Epithelial cell of proximal tubule (primary cell): ENCODE measurements around the gene TMUB2. TPM values are rescaled to one million over a fixed set of nuclear protein-coding genes. Genes with fewer than 3 reads are reported as not detected.

Experiments used
- DNase-seq: peaks from one replicate; pipeline ENCODE4 v3.0.0-alpha.2; 2011; ENCODE audit warnings: low read depth
- H3K4me3 ChIP-seq: 2 replicates; pipeline ENCODE4 v1.5.1; 2011; ENCODE audit warnings: low read depth, mild to moderate bottlenecking, low read length
- total RNA-seq: library from RNA; depleted of rRNA; stranded (reverse); fragments of >200 nt; gene quantifications from 2 replicates; pipeline ENCODE4 v1.2.3, GENCODE V29; 2015
- TF ChIP-seq, protein P1 (sequence below): conservative IDR thresholded peaks from 2 replicates; pipeline ENCODE4 v1.5.1; 2012; ENCODE audit warnings: low read depth, mild to moderate bottlenecking, low read length

The TMUB2 gene
- total RNA-seq, 1 donor from 2014 or later: 26.3 TPM

DNA sequence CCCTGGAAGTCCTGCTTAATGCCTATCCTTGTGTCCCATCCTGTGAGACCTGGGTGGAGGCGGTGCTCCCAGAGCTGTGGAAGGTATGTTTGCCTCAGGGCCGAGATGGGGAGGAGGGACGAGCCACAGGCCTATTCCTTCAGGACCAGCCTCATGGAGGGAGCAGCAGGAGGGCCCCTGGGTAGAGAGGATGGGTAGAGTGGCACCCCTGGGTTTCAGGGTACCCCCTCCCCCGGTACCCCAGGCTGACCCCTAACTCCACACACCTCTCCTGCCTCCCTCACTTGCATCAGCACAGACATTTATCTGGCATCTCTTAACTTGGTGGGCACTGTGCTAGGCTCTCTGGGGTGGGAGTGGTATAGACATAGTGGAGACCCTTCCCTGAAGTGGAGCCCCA is 9.1 kb upstream of the TMUB2 start:
- no peak overlapping the region for H3K4me3 ChIP-seq
- no peak for DNase-seq
- TF ChIP-seq, protein P1, sequence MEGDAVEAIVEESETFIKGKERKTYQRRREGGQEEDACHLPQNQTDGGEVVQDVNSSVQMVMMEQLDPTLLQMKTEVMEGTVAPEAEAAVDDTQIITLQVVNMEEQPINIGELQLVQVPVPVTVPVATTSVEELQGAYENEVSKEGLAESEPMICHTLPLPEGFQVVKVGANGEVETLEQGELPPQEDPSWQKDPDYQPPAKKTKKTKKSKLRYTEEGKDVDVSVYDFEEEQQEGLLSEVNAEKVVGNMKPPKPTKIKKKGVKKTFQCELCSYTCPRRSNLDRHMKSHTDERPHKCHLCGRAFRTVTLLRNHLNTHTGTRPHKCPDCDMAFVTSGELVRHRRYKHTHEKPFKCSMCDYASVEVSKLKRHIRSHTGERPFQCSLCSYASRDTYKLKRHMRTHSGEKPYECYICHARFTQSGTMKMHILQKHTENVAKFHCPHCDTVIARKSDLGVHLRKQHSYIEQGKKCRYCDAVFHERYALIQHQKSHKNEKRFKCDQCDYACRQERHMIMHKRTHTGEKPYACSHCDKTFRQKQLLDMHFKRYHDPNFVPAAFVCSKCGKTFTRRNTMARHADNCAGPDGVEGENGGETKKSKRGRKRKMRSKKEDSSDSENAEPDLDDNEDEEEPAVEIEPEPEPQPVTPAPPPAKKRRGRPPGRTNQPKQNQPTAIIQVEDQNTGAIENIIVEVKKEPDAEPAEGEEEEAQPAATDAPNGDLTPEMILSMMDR: no peak

DNA sequence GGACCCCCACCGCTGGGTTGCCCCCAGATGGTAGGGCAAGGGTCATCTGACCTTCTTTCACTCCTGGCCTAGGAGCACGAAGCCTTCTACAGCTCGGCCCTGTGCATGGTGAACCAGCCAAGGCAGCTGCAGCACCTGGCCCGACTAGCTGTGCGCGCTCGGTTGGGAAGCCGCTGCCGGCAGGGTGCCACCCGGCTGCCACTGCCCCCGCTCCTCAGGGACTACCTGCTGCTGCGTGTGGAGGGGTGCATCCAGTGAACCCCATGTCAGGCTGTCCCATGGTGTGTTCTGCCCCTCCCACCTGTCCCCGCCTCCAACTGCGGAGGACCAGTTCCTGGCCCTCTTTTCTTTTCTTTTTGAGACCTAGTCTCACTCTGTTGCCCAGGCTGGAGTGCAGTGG is 8.6 kb upstream of the TMUB2 start:
- DNase-seq: no peak
- TF ChIP-seq, protein P1: no peak
- H3K4me3 ChIP-seq: no peak overlapping the region

DNA sequence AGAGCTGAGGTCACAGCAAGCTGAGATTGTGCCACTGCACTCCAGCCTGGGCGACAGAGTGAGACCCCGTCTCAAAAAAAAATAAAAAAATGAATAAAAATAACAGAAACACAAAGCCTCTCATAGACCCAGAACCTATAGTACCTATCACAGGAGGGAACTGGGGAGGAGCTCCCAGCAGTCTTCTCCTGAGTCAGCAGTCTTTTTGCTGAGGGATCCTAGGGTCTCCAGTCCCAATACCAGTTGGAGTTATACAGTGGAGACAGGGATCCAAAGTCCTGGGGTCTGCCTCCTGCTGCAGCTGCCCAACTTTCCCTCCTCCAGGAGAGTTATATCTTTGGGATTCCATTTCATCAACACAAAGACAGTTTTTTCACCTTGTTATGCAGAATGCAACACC is 3.7 kb upstream of the TMUB2 start:
- TF ChIP-seq, protein P1: no peak
- no peak for DNase-seq
- H3K4me3 ChIP-seq: no peak overlapping the region

DNA sequence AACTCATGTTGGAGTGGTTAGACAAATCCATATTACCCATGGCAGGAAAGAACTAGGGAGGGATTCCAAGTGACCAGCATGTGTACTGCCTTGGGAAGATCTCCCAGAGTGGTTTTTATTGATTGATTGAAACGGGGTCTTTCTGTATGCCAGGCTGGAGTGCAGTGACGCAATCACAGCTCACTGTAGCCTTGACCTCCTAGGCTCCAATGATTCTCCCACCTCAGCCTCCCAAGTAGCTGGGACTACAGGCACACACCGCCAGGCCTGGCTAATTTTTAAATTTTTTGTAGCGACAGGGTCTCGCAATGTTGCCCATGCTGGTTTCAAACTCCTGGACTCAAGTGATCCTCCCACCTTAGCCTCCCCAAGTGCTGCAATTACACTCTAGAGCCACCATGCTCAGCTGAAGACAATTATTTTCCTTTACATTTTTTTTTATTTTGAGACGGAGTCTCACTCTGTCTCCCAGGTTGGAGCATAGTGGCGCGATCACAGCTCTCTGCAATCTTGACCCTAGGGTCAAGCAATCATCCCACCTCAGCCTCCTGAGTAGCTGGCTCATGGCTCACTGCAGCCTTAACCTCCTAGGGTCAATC is 2.5 kb upstream of the TMUB2 start:
- TF ChIP-seq, protein P1: no peak
- no peak overlapping the region for H3K4me3 ChIP-seq
- DNase-seq: no peak

DNA sequence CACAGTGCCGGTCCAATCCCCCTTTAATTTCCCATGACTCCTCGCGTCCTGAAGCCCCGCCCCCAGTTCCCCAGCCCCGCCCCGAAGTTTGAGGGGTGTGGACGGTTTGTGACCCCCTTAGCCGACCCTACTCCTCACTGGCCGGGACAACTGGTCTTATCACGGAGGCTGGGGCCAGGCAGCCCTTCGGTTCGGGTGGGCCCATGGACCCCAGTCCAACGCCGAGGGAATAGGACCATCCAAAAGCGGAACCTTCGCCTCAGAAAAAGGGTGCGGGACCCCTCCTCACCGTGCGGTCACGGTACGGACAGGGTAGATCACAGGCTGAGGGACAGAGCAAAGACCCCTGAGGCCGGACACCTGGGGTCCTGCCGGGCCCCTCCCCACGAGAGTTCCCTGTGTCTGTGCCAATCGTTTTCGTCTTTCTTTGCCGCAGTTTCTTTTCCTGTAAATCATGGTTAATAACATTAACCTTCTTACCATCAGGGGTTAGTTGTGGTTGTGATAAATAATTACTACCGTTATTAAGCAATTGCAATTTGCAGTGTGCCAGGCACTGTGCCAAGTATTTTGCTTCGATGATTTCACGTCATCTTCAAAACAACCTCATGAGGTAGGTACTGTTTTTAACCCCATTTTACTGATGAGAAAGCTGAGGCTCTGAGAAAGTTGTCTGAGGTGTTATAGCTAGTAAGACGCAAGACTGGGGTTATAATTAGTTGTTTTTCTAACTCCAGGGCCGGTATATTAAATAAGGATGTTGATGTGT is 543 bp downstream of the TMUB2 start:
- peak; percentile 25 for DNase-seq
- TF ChIP-seq, protein P1: no peak
- peak overlapping the region; percentile 100 for H3K4me3 ChIP-seq

DNA sequence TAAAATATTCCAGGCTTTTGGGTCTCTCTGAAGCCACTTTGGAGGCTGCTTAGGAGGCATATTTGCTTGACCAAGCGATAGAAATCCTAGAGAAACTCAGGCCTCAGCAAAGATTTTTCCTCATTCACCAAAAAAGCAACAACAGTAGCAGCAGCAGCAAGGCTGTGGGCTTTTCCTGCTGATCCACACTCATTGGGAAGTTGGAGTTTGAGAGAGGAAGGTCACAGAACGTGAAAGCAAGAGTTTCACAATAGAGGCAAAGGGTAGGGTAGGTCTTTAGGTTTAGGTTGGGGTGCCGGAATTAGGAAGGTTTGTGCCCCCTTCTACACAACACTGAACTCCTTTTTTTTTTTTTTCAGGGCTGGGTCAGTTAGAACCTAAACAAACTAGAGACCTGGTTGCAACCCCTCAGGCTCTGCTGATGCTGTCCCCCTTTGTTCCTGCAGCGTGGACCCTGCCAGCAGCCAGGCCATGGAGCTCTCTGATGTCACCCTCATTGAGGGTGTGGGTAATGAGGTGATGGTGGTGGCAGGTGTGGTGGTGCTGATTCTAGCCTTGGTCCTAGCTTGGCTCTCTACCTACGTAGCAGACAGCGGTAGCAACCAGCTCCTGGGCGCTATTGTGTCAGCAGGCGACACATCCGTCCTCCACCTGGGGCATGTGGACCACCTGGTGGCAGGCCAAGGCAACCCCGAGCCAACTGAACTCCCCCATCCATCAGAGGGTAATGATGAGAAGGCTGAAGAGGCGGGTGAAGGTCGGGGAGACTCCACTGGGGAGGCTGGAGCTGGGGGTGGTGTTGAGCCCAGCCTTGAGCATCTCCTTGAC is 2.0 kb downstream of the TMUB2 start:
- no peak for DNase-seq
- TF ChIP-seq, protein P1: no peak
- no peak overlapping the region for H3K4me3 ChIP-seq
